ENCODE measurements around the gene PRKCQ. TPM values are rescaled to one million over a fixed set of nuclear protein-coding genes. Genes with fewer than 3 reads are reported as not detected.

Gene PRKCQ
- total RNA-seq, 4 donors from 2014 or later = 1.4 to 2.8 TPM; not detected in 2

DNA sequence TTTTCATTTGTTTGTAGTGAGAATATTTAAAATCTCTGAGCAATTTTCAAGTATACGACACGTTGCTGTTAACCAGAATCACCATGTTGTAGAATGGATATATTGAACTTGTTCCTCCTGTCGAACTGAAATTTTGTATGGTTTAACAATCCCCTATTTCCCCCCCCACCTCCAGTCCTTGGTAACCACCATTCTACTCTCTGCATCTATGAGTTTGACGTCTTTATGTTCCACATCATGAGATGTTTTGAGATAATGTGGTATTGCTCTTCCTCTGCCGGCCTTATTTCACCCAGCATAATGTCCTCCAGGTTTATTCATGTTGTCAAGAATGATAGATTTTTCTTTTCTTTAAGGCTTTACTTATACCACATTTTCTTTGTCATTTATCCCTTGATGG is 17.4 kb upstream of the PRKCQ start:
- no peak for TF ChIP-seq POLR2A (IDR thresholded peaks at IDR 0.05)
- TF ChIP-seq, protein P1, sequence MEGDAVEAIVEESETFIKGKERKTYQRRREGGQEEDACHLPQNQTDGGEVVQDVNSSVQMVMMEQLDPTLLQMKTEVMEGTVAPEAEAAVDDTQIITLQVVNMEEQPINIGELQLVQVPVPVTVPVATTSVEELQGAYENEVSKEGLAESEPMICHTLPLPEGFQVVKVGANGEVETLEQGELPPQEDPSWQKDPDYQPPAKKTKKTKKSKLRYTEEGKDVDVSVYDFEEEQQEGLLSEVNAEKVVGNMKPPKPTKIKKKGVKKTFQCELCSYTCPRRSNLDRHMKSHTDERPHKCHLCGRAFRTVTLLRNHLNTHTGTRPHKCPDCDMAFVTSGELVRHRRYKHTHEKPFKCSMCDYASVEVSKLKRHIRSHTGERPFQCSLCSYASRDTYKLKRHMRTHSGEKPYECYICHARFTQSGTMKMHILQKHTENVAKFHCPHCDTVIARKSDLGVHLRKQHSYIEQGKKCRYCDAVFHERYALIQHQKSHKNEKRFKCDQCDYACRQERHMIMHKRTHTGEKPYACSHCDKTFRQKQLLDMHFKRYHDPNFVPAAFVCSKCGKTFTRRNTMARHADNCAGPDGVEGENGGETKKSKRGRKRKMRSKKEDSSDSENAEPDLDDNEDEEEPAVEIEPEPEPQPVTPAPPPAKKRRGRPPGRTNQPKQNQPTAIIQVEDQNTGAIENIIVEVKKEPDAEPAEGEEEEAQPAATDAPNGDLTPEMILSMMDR (IDR thresholded peaks at IDR 0.05) = no peak
- H3K27me3 ChIP-seq = no peaks in the 10 kb centered on the region
- H3K36me3 ChIP-seq = no peaks in the 10 kb centered on the region
- DNase-seq = no peak
- no peak overlapping the region for H3K27ac ChIP-seq
- intact Hi-C loops (cut with DNase I; ENCODE audit: low total_unique reads) = no loop called here
- no peaks in the 10 kb centered on the region for H3K4me1 ChIP-seq
- H3K9me3 ChIP-seq = no peaks in the 10 kb centered on the region
- no peak overlapping the region for H3K4me3 ChIP-seq

- no peak overlapping the region for H3K4me3 ChIP-seq
- H3K4me1 ChIP-seq = no peaks in the 10 kb centered on the region
- no peak overlapping the region for H3K27ac ChIP-seq
- DNase-seq = no peak
- H3K36me3 ChIP-seq = no peaks in the 10 kb centered on the region
- intact Hi-C loops (cut with DNase I; ENCODE audit: low total_unique reads) = no loop called here
- H3K9me3 ChIP-seq = no peaks in the 10 kb centered on the region
- no peaks in the 10 kb centered on the region for H3K27me3 ChIP-seq
- no peak for TF ChIP-seq POLR2A (IDR thresholded peaks at IDR 0.05)
- TF ChIP-seq, protein P1 (IDR thresholded peaks at IDR 0.05) = no peak
Measured at GRCh38 chr10:6595499-6595898, 15.4 kb upstream of the PRKCQ start.

DNA sequence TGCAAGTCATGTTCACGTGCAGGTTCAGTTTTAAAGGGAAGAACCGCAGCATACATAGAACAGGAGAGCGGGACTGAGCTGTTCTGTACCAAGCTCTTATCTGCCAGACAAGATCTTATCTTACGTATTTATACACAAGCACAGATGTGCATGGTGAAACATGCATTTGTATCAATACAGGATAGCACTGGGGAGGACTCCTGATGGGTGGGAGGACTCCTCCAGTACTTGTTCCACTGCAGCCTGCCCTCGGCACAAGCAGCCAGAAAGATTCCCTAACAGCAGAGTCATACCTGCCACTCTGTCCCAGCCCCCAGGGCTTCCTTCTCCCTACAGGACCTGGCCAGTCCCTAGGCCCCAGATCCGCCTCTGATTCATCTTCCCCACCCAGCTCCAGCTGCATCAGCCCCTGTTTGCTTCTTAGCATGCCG is 13.2 kb upstream of the PRKCQ start:
- H3K4me3 ChIP-seq = no peak overlapping the region
- DNase-seq = no peak
- intact Hi-C loops (cut with DNase I; ENCODE audit: low total_unique reads) = no loop called here
- no peak for TF ChIP-seq POLR2A (IDR thresholded peaks at IDR 0.05)
- TF ChIP-seq, protein P1 (IDR thresholded peaks at IDR 0.05) = no peak
- H3K27ac ChIP-seq = no peak overlapping the region
- no peaks in the 10 kb centered on the region for H3K9me3 ChIP-seq
- H3K36me3 ChIP-seq = no peaks in the 10 kb centered on the region
- H3K27me3 ChIP-seq = no peaks in the 10 kb centered on the region
- no peaks in the 10 kb centered on the region for H3K4me1 ChIP-seq

DNA sequence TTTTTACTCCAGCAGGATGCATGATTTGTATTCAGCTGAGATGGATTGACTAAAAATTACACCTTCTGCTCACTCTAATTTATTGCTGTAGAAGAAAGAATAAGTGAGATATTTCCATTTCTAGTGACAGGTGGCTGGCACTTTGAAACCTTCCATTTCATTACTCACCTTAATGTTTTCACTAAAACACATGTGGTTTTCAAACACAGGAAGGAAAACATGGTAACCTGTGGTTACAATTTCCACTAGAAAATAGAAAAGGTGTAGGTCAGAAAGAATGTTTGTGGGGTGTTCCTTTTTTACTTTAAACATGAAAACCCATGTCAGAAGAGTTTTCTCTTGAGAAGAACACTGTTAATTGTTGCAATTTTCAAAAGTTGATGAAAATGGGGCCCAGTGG is 12.0 kb upstream of the PRKCQ start:
- no peaks in the 10 kb centered on the region for H3K9me3 ChIP-seq
- H3K4me1 ChIP-seq = no peaks in the 10 kb centered on the region
- TF ChIP-seq, protein P1 (IDR thresholded peaks at IDR 0.05) = no peak
- no peak for TF ChIP-seq POLR2A (IDR thresholded peaks at IDR 0.05)
- no peaks in the 10 kb centered on the region for H3K36me3 ChIP-seq
- H3K27me3 ChIP-seq = no peaks in the 10 kb centered on the region
- intact Hi-C loops (cut with DNase I; ENCODE audit: low total_unique reads) = no loop called here
- DNase-seq = no peak
- H3K27ac ChIP-seq = no peak overlapping the region
- no peak overlapping the region for H3K4me3 ChIP-seq

DNA sequence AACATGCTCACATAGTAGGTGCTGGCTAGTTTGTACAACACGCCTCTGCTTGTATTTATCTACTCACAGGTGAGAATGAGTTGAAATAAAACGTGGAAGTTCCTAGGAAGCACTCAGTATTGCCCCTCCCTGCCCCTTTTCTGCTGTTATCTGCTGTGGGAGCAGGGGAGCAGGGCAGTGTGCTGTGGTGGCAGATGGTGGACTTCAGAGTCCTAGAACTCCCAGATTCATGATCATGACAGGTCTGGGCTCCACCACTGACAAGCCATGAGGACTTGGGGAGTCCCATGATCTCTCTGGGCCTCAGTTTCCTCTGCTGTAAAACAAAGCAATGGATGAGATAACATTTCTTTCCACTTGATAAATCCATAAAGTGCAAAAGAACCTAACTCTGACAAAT is 11.6 kb upstream of the PRKCQ start:
- no peaks in the 10 kb centered on the region for H3K27me3 ChIP-seq
- H3K36me3 ChIP-seq = no peaks in the 10 kb centered on the region
- intact Hi-C loops (cut with DNase I; ENCODE audit: low total_unique reads) = no loop called here
- H3K4me1 ChIP-seq = no peaks in the 10 kb centered on the region
- DNase-seq = no peak
- TF ChIP-seq, protein P1 (IDR thresholded peaks at IDR 0.05) = no peak
- no peak for TF ChIP-seq POLR2A (IDR thresholded peaks at IDR 0.05)
- H3K9me3 ChIP-seq = no peaks in the 10 kb centered on the region
- no peak overlapping the region for H3K27ac ChIP-seq
- no peak overlapping the region for H3K4me3 ChIP-seq

Measured in uterus (tissue), 4 donors.